Measurements from ENCODE around the gene CDK14.

CDK14 gene

DNA sequence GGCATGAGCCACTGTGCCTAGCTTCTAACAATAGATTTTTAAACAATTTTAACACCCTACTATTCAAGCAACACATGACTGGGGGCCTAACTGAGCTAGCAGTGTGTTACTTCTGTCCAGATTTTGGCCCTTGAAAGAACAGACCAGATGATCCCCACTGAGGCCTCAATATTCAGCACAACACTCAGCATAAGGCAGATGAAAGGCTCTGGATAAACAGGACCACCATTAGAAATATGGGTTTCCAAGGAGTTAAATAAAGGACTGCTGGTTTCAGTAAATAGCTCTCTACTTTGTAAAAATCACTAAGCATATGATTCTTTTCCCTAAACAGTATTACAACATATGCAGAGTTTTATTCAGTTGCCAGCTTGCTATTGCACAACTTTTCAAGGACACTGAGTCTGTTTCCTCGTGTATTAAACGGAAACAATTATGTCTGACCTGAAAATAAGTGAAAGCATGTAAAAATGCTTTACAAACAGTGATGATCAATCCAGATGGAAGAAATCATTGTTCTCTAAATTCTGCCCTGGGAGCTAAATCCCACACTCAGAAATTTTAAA lies 644.3 kb downstream of the CDK14 start:
- DNase-seq: no peak

DNA sequence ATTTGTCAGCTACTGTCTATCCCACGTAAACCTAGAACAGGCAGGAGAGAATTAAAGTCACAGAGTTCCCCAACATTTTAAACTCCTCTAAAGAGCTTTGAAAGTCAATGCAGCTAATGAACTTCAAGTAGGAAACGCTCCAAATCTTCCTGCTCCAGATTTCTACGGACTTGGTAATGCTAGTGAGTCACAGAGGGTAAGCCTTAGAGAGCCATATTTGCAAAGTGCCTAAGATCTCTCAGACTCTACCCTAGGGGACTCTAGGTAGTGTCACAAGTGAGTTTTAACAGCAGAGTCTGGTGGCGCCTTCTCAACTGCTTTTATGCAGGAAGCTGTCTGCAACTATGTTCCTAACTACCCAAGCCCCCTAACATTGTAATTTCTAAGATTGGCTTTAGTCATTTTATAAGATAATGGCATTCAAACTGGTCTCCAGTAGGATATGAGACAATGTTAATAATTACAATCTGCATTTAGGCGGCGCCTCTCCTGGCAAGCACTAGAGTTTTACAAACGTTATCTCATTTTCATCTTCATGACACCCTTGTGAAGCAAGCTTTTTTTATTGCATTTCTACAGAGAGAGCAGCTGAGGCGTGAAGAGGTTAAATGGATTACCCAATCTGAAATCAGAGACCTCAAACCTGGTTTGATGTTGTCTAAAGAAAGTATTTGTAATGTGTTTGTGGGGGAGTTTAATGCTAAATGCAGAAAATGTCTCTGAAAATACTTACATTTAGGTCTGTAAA lies 646.1 kb downstream of the CDK14 start:
- DNase-seq: no peak

- DNase-seq: no peak
Measured at GRCh38 chr7:91243591-91244301, 647.6 kb downstream of the CDK14 start.

DNA sequence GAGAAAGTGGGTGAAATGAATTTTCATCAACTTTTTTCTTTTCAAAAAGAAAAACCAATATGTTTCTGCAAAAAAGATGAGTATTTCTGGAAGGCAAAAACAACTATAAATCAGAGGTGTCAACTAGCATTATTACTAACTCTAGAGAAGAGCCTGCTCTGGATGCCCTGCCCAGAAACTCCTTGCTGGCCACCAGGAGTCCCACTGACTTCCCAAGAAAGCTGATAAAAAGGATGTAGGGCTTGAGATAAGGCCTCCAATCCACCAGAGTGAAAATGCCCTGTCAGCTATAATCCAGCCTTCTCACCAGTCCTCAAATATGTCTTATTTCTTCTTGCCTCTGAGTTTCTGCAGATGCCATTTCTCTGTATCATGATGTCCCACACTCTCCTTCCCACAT lies 651.4 kb downstream of the CDK14 start:
- DNase-seq: no peak

- no peak for DNase-seq
Measured at GRCh38 chr7:91248996-91249395, 652.9 kb downstream of the CDK14 start.

DNA sequence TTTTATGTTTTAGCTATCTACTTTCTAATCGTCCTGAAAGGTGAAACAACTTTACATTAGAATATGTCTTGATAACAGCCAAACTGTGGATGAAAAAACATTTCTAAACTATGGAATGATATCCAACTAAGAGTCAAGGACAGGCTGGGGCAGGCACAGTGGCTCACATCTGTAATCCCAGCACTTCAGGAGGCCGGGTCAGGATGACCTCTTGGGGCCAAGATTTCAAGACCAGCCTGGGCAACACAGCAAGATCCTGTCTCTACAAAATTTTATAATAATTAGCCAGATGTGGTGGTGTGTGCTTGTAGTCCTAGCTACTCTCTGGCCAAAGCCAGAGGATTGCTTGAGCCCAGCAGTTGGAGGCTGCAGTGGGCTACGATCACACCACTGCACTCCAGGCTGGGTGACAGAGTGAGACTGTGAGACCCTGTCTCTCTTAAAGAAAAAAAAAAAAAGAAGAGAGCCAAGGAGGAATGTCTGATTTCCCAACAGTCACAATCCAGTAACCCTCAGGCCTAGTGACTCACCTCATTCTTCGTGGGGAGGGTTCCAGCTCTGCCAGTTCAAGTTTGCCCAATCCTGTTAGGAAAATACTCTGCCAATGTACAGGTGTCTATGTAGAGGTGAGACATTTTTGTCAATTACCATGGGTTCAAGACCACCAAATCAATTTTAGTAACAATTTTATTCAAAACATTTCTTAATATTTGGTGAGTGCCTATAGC lies 653.5 kb downstream of the CDK14 start:
- DNase-seq: no peak

DNA sequence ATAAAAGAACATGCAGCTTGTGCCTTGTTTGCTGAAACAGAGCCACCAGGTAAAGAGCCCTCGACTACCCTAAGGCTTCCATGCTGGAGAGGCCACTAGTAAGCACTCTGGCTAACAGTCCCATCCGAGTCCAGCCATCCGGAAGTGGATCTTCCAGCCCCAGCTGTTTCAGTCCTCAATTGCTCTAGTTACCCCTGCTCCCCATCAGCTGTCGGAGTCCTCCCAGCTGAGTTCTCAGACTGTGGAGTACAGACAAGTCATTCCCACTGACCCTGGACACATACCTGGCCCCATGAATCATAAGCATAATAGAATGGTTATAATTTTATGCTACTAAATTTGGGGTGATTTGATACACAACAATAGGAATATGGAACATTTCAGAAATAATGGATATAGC lies 654.6 kb downstream of the CDK14 start:
- no peak for DNase-seq

DNA sequence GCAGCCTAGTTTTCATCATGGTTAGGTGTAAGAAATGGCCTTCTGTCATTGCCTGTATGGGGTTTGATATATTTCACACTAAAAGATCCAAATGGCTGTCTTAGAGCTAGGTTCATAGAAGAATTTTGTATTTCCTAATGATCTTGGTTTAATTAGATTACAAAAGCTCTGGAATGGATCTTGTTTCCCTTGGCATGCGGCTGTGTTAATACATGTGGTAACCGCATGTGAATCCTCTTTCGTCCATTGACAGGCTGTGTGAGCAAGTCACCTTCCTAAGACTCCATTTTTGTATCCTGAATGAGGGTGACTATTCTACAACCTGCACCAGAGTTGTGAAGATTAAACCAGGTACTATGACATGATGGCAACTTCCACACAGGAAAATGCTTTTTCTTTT lies 655.8 kb downstream of the CDK14 start:
- DNase-seq: no peak
